OCI-LY7 (cell line): ENCODE measurements around the gene KIAA0930. TPM values are rescaled to one million over a fixed set of nuclear protein-coding genes. Genes with fewer than 3 reads are reported as not detected.

Experiments
- BruUV-seq: library from RNA; stranded (reverse); fragments of 400-500 nt; replicated peaks from 2 replicates; lab custom pipeline; 2021; lab: Mats Ljungman, UMichigan
- CTCF ChIA-PET: fragments of 300-600 bp; sonication (Branson Sonifier 250); formaldehyde crosslinking; loops from one replicate; lab custom pipeline; 2022; ENCODE audit warnings: antibody characterized with exemption; ENCODE audit not compliant: unreplicated experiment; lab: Charles Lee
- POLR2A ChIA-PET: fragments of 300-600 bp; sonication (Branson Sonifier 250); formaldehyde crosslinking; loops from one replicate; lab custom pipeline; 2022; ENCODE audit warnings: antibody characterized with exemption; lab: Charles Lee
- DNase-seq: peaks from one replicate; pipeline ENCODE4 v3.0.0-alpha.2; 2015; ENCODE audit warnings: low spot score
- H2AFZ ChIP-seq: fragments of 200-600 bp; sonication (generic), shearing (Covaris generic); 2 replicates; pipeline ENCODE4 v1.6.1; 2014; ENCODE audit warnings: mild to moderate bottlenecking, antibody characterized with exemption, low read length, moderate library complexity
- H3K27ac ChIP-seq: fragments of 200-600 bp; sonication (generic); 2 replicates; pipeline ENCODE4 v1.5.1; 2014; ENCODE audit warnings: mixed run types, low read depth, mild to moderate bottlenecking, moderate library complexity, low read length, inconsistent platforms; ENCODE audit not compliant: poor library complexity, severe bottlenecking
- H3K36me3 ChIP-seq: fragments of 200-600 bp; sonication (generic); 2 replicates; pipeline ENCODE4 v1.6.1; 2014; ENCODE audit warnings: mild to moderate bottlenecking, antibody characterized with exemption, low read length, moderate library complexity, mixed read lengths; ENCODE audit not compliant: insufficient read depth
- H3K4me1 ChIP-seq: fragments of 200-600 bp; sonication (generic); 2 replicates; pipeline ENCODE4 v1.5.1; 2014; ENCODE audit warnings: mild to moderate bottlenecking, low read length; ENCODE audit not compliant: insufficient read depth, poor library complexity, severe bottlenecking
- H3K4me2 ChIP-seq: fragments of 200-600 bp; sonication (generic); 2 replicates; pipeline ENCODE4 v1.6.1; 2014; ENCODE audit warnings: mild to moderate bottlenecking, low read length
- H3K4me3 ChIP-seq: fragments of 200-600 bp; sonication (generic); 2 replicates; pipeline ENCODE4 v1.5.1; 2014; ENCODE audit warnings: mild to moderate bottlenecking, low read depth, low read length; ENCODE audit not compliant: poor library complexity, severe bottlenecking
- H3K79me2 ChIP-seq: fragments of 200-600 bp; sonication (generic); 2 replicates; pipeline ENCODE4 v1.6.1; 2016; ENCODE audit warnings: low read depth, mild to moderate bottlenecking, low read length, moderate library complexity, mixed read lengths; ENCODE audit not compliant: insufficient read depth
- H3K9me2 ChIP-seq: fragments of 200-600 bp; sonication (generic); 2 replicates; pipeline ENCODE4 v1.6.1; 2016; ENCODE audit warnings: mild to moderate bottlenecking, low read length, mixed read lengths; ENCODE audit not compliant: insufficient read depth
- H3K9me3 ChIP-seq: fragments of 200-600 bp; sonication (generic); 2 replicates; pipeline ENCODE4 v1.6.1; 2014; ENCODE audit warnings: mild to moderate bottlenecking, mixed run types, low read length, mixed read lengths
- H4K20me1 ChIP-seq: fragments of 200-600 bp; sonication (generic); 2 replicates; pipeline ENCODE4 v1.6.1; 2014; ENCODE audit warnings: mild to moderate bottlenecking, antibody characterized with exemption, low read length, moderate library complexity, mixed read lengths; ENCODE audit not compliant: insufficient read depth
- CTCF ChIP-seq: fragments of 200-600 bp; sonication (generic); conservative IDR thresholded peaks from 2 replicates; pipeline ENCODE4 v1.5.1; 2014; ENCODE audit warnings: mild to moderate bottlenecking, antibody characterized with exemption, low read length, moderate library complexity, mixed read lengths
- EZH2phosphoT487 ChIP-seq: fragments of 200-600 bp; sonication (generic); IDR thresholded peaks from 2 replicates; pipeline ENCODE4 v1.6.1; 2018; ENCODE audit warnings: low read depth, borderline replicate concordance, mild to moderate bottlenecking, mixed run types, antibody characterized with exemption, low read length, moderate library complexity, mixed read lengths
- intact Hi-C: fragments of 100-400 bp; cut with micrococcal nuclease; formaldehyde crosslinking; loops from one replicate; pipeline ENCODE4 v1.10.0; 2022; ENCODE audit not compliant: unreplicated experiment
- total RNA-seq, 2 experiments: library from RNA; depleted of rRNA in 1 of 2; stranded (reverse); fragments of >200 nt in 1 of 2; shearing (Covaris generic) in 1 of 2; gene quantifications; 2 replicates each; pipeline ENCODE4 v1.2.3, GENCODE V29; 2014 to 2022

The KIAA0930 gene
- total RNA-seq, 2 experiments from 2014 or later = 80.7 to 93.9 TPM

GRCh38 chr22:45238076-45238956 is 2.4 kb downstream of the KIAA0930 start:
- CTCF ChIA-PET = no interaction called here
- Histone ChIP-seq H3K4me1 (peaks cover 78% of the 10 kb centered on the region), H3K27ac (no peak overlapping the region), H4K20me1 (peaks cover 16% of the 10 kb centered on the region), H3K36me3 (peaks cover 42% of the 10 kb centered on the region; the same call in 1 of the 2 replicates), H3K4me2 (peak overlapping the region; percentile 89), H3K79me2 (peaks cover 55% of the 10 kb centered on the region), H2AFZ (no peak overlapping the region), H3K9me3 (no peaks in the 10 kb centered on the region), H3K9me2 (no peaks in the 10 kb centered on the region), H3K4me3 (no peak overlapping the region)
- BruUV-seq = TSS peak; percentile 48
- intact Hi-C loops = loop anchor here (10.0 kb wide), 1 partner anchor 74 kb away; the partner anchor contains the start of gene NUP50
- TF ChIP-seq CTCF (no peak), EZH2phosphoT487 (no peak)
- DNase-seq = no peak
- POLR2A ChIA-PET = interaction anchor here (0.7 to 1.3 kb wide), 2 partner anchors 8 to 76 kb away, joined by 3 read pairs; no protein-coding TSS in a partner anchor

GRCh38 chr22:45237065-45237990 is 3.4 kb downstream of the KIAA0930 start:
- ChIA-PET POLR2A (interaction anchor here (0.7 to 1.3 kb wide), 3 partner anchors 9 to 826 kb away, joined by 3 to 4 read pairs (median 3); no protein-coding TSS in a partner anchor), CTCF (interaction anchor here (1.0 kb wide), 1 partner anchor 25 kb away, joined by 3 read pairs; no protein-coding TSS in a partner anchor)
- TF ChIP-seq CTCF (no peak), EZH2phosphoT487 (no peak)
- Histone ChIP-seq H3K4me3 (peak overlapping the region; percentile 61), H2AFZ (no peak overlapping the region), H3K36me3 (peaks cover 52% of the 10 kb centered on the region), H4K20me1 (peaks cover 16% of the 10 kb centered on the region), H3K9me3 (no peaks in the 10 kb centered on the region), H3K4me1 (peaks cover 84% of the 10 kb centered on the region), H3K27ac (peak overlapping the region; percentile 91), H3K4me2 (peak overlapping the region; percentile 84), H3K9me2 (no peaks in the 10 kb centered on the region), H3K79me2 (peaks cover 55% of the 10 kb centered on the region)
- no peak for DNase-seq
- no TSS peak for BruUV-seq
- intact Hi-C loops = loop anchor here (10.0 kb wide), 1 partner anchor 73 kb away; the partner anchor contains the start of gene NUP50
